Left lung (tissue), 10 donors: Measurements from ENCODE around the gene PQBP1. TPM values are rescaled to one million over a fixed set of nuclear protein-coding genes. Genes with fewer than 3 reads are reported as not detected.
"Not testable (repeated sequence)": the region's sequence is repeated elsewhere in the genome, so short reads cannot be mapped to it uniquely, and the experiment has no call there.

Source experiments
- ATAC-seq: fragments of 200-7000 bp; cut with Tn5 transposase; one replicate; pipeline ENCODE4 v1.9.1; 2020; ENCODE audit warnings: moderate library complexity
- DNase-seq, 4 donors: peaks; one replicate each; pipeline ENCODE4 v3.0.0-alpha.2; 2013 to 2020
- H3K27ac ChIP-seq, 2 donors: fragments of 200-600 bp; sonication (generic) in 1 of 2; one replicate each; pipeline versions ENCODE4 v1.5.0 to v1.8.0; 2020 to 2021
- H3K27me3 ChIP-seq, 2 donors: fragments of 200-600 bp; sonication (generic) in 1 of 2; one replicate each; pipeline versions ENCODE4 v1.5.0 to v1.8.0; 2020 to 2021
- H3K36me3 ChIP-seq, 2 donors: fragments of 200-600 bp; sonication (generic) in 1 of 2; one replicate each; pipeline versions ENCODE4 v1.5.0 to v1.8.0; 2020 to 2021
- H3K4me1 ChIP-seq, 2 donors: fragments of 200-600 bp; one replicate each; pipeline ENCODE4 v1.8.0; 2021
- H3K4me3 ChIP-seq, 2 donors: fragments of 200-600 bp; sonication (generic) in 1 of 2; one replicate each; pipeline versions ENCODE4 v1.5.0 to v1.8.0; 2020 to 2021; ENCODE audit warnings: mild to moderate bottlenecking in 1 of 2
- H3K9me3 ChIP-seq, 2 donors: fragments of 200-600 bp; sonication (generic) in 1 of 2; one replicate each; pipeline versions ENCODE4 v1.5.0 to v1.8.0; 2020 to 2021
- intact Hi-C, 2 donors: fragments of 100-400 bp; cut with DNase I; formaldehyde crosslinking; loops; one replicate each; pipeline versions ENCODE4 v1.11.2 to v1.14.2; 2022
- polyA plus RNA-seq, 6 donors: library from polyadenylated mRNA; unstranded; fragments of 120-200 nt; gene quantifications; one replicate each; pipeline ENCODE4 v1.2.1, GENCODE V29; 2013; ENCODE audit not compliant: insufficient read length in 6 of 6
- total RNA-seq, 2 donors: library from RNA; stranded (reverse); fragmentation: NEBNext Ultra II Directional; extraction: Animal tissue kit (Norgen Biotek cat#: 25700); gene quantifications; one replicate each; pipeline ENCODE4 v1.2.1, GENCODE V29; 2021
- TF ChIP-seq, protein P1 (sequence below), 2 donors: fragments of 200-600 bp; sonication (generic) in 1 of 2; IDR thresholded peaks; one replicate each; pipeline versions ENCODE4 v1.5.0 to v1.8.0; 2021; ENCODE audit warnings: antibody characterized with exemption in 2 of 2
- donor health status: DM: no; HTN: yes; CAD: no.
- donor health status: DM: no; HTN: no; CAD: no.

The PQBP1 gene
- total and polyA plus RNA-seq, 8 donors, result 56.3 to 84.6 (median 77.9) TPM

DNA sequence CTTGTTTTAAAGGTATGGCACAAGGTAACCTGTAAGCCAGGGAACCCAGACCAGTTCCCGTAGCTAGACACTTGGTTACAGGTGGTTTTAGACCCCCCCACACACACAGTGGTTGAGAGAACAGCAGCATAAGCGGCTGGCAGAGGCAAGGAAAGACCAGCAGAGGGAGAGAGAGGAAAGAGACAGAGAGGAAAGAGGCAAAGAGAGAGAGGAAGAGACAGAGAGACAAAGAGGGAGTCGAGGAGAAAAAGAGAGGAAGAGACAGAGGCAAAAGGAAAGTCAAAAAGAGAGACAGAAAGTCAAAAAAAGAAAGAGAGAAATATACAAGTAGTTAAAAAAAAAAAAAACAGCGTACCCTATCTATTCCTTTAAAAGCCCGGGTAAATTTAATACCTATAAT lies 42.8 kb upstream of the PQBP1 start:
- TF ChIP-seq, protein P1, sequence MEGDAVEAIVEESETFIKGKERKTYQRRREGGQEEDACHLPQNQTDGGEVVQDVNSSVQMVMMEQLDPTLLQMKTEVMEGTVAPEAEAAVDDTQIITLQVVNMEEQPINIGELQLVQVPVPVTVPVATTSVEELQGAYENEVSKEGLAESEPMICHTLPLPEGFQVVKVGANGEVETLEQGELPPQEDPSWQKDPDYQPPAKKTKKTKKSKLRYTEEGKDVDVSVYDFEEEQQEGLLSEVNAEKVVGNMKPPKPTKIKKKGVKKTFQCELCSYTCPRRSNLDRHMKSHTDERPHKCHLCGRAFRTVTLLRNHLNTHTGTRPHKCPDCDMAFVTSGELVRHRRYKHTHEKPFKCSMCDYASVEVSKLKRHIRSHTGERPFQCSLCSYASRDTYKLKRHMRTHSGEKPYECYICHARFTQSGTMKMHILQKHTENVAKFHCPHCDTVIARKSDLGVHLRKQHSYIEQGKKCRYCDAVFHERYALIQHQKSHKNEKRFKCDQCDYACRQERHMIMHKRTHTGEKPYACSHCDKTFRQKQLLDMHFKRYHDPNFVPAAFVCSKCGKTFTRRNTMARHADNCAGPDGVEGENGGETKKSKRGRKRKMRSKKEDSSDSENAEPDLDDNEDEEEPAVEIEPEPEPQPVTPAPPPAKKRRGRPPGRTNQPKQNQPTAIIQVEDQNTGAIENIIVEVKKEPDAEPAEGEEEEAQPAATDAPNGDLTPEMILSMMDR (IDR thresholded peaks at IDR 0.05), result no peak
- Histone ChIP-seq H3K36me3 (no peaks in the 10 kb centered on the region), H3K27me3 (no peaks in the 10 kb centered on the region), H3K27ac (no peak overlapping the region), H3K9me3 (no peaks in the 10 kb centered on the region), H3K4me3 (no peak overlapping the region), H3K4me1 (no peaks in the 10 kb centered on the region)
- intact Hi-C loops, result no loop called here
- no peak for DNase-seq
- no peak for ATAC-seq

DNA sequence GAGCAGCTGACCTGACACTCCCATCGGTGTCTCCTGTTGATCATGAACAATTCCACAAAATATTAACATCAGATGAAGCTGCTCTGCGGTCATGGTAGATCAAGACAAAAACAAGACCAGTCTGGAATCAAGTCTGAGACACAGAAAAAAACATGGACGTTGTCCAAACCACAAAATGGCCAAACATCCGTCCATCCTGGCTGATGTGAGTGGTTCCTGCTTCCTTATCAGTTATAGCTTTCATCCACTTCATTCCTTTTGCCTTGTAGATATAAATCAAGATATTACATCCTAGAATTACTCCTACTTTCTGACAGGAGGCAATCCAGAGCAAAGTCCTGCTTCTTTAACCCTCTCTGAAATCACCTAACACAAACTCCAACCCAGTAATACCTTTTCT lies 33.5 kb upstream of the PQBP1 start:
- no peaks in the 10 kb centered on the region for H3K36me3 ChIP-seq
- intact Hi-C loops, result no loop called here
- H3K27me3 ChIP-seq, result no peaks in the 10 kb centered on the region
- no peak for ATAC-seq
- no peaks in the 10 kb centered on the region for H3K4me1 ChIP-seq
- no peak for DNase-seq
- no peaks in the 10 kb centered on the region for H3K9me3 ChIP-seq
- no peak overlapping the region for H3K27ac ChIP-seq
- H3K4me3 ChIP-seq, result no peak overlapping the region
- TF ChIP-seq, protein P1 (IDR thresholded peaks at IDR 0.05), result no peak

DNA sequence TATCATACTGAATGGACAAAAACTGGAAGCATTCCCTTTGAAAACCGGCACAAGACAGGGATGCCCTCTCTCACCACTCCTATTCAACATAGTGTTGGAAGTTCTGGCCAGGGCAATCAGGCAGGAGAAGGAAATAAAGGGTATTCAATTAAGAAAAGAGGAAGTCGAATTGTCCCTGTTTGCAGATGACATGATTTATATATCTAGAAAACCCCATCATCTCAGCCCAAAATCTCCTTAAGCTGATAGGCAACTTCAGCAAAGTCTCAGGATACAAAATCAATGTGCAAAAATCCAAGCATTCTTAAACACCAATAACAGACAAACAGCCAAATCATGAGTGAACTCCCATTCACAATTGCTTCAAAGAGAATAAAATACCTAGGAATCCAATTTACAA lies 25.7 kb upstream of the PQBP1 start:
- ATAC-seq, H3K4me3 ChIP-seq, H3K27ac ChIP-seq, H3K27me3 ChIP-seq, DNase-seq, H3K4me1 ChIP-seq, H3K36me3 ChIP-seq, H3K9me3 ChIP-seq, intact Hi-C loops: not testable (repeated sequence)

DNA sequence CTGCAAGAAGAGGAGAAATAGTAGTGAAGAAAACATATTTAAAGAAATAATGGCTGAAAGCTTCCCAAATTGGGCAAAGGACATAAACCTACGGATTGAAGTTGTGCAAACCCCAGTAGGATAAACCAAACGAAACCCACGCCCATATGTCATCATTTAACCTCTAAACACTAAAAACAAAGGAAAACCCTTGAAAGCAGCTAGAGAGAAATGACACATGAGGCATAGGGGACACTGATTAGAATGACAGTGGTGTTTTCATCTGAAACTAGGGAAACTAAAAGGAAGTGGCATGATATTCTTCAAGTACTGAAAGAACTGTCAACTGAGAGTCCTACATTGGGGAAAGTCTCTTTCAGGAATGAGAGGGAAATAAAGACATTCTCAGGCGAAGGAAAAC lies 20.8 kb upstream of the PQBP1 start:
- H3K9me3 ChIP-seq, H3K4me3 ChIP-seq, H3K27me3 ChIP-seq, H3K27ac ChIP-seq, H3K36me3 ChIP-seq, H3K4me1 ChIP-seq, intact Hi-C loops, DNase-seq, ATAC-seq: not testable (repeated sequence)

- no peak overlapping the region for H3K4me3 ChIP-seq
- no peaks in the 10 kb centered on the region for H3K4me1 ChIP-seq
- H3K27ac ChIP-seq, result no peak overlapping the region
- no peak for DNase-seq
- no peaks in the 10 kb centered on the region for H3K27me3 ChIP-seq
- TF ChIP-seq, protein P1 (IDR thresholded peaks at IDR 0.05), result no peak
- H3K36me3 ChIP-seq, result no peaks in the 10 kb centered on the region
- no peaks in the 10 kb centered on the region for H3K9me3 ChIP-seq
- intact Hi-C loops, result no loop called here
- no peak for ATAC-seq
These were observed 14.0 kb upstream of the PQBP1 start for GRCh38 chrX:48883729-48884128.

- DNase-seq, H3K36me3 ChIP-seq, H3K4me3 ChIP-seq, H3K27ac ChIP-seq, H3K9me3 ChIP-seq, H3K4me1 ChIP-seq, H3K27me3 ChIP-seq, intact Hi-C loops, ATAC-seq: not testable (repeated sequence)
These were observed 11.1 kb upstream of the PQBP1 start for GRCh38 chrX:48886586-48886985.

GRCh38 chrX:48890296-48890925 lies 7.3 kb upstream of the PQBP1 start:
- peak overlapping the region; percentile 33 to 61 for H3K4me3 ChIP-seq
- no peak for ATAC-seq

More at GRCh38 chrX:48890296-48890925, 7.3 kb upstream of the PQBP1 start:
- no peaks in the 10 kb centered on the region for H3K9me3 ChIP-seq
- no peak for DNase-seq
- TF ChIP-seq, protein P1 (IDR thresholded peaks at IDR 0.05), result no peak
- H3K36me3 ChIP-seq, result peaks cover 0 to 3% of the 10 kb centered on the region in 2 donors
- no peak overlapping the region for H3K27ac ChIP-seq
- no peaks in the 10 kb centered on the region for H3K27me3 ChIP-seq
- no peaks in the 10 kb centered on the region for H3K4me1 ChIP-seq
- intact Hi-C loops, result no loop called here
